Left hindlimb (tissue), 1 donor: Measurements from ENCODE around the gene R3HDML.
"Not testable (repeated sequence)": the region's sequence is repeated elsewhere in the genome, so short reads cannot be mapped to it uniquely, and the experiment has no call there.

Experiments used
- DNase-seq: peaks from one replicate; pipeline ENCODE4 v3.0.0-alpha.2; 2018

R3HDML gene

DNA sequence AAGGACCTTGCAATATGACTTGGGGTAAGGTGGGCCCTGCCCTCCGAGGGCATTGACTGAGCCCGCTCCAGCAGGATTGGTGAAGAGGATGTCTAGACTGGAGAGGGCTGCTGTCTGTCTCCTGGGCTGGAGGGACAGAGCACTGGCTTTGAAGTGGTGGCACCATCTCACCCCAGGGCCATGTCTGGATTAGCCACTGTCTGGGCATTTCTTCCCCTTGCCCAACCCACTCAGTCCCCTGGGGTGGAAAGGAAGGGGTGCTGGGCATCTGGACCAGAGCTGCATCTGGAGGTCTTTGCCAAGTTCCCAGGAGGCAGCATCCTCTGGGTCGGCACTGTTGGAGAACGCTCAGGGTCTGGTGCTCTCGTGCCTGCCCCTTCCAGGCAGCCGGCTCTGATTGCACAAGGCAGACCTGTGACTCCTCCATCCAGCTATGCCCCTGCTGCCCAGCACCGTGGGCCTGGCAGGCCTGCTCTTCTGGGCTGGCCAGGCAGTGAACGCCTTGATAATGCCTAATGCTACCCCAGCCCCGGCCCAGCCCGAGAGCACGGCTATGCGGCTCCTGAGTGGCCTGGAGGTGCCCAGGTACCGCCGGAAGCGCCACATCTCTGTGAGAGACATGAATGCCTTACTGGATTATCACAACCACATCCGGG is at the start of gene R3HDML:
TSS of gene R3HDML (plus strand) at position 319 of the 656 bp plus-strand sequence. CDS start at position 434, 115 bp downstream.
- no peak for DNase-seq

DNA sequence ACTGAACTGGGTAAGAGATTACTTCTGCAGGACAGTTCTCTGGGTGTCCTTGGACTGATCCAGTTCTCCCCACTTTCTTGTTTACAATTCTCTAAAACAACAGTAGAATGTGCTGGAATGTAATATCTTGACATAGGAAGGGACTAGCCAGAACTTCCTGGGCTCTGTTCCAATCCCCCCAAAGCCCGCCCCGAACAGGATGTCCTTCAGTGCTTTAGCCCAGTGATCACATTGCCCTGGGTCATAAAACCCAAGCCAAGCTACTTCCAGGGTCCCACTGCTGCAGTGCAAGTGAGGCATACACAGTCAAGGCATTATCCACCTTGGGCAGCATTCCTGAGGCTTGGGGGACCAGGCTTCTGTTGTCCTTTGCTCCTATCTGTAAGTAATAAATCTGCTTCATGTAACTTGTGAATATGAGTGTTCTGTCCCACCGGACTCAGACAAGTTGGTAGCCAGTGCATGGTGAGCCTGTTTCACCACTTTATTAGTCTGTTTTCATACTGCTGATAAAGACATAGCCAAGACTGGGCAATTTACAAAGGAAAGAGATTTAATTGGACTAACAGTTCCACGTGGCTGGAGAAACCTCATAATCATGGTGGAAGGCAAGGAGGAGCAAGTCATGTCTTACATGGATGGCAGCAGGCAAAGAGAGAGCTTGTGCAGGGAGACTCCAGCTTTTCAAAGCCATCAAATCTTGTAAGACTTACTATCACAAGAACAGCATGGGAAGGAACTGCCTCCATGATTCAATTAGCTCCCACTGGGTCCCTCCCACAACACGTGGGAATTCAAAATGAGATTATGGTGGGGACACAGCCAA is 49.4 kb upstream of the R3HDML start:
- no peak for DNase-seq

- DNase-seq, result no peak
These were observed 48.6 kb upstream of the R3HDML start for GRCh38 chr20:44288252-44288651.

DNA sequence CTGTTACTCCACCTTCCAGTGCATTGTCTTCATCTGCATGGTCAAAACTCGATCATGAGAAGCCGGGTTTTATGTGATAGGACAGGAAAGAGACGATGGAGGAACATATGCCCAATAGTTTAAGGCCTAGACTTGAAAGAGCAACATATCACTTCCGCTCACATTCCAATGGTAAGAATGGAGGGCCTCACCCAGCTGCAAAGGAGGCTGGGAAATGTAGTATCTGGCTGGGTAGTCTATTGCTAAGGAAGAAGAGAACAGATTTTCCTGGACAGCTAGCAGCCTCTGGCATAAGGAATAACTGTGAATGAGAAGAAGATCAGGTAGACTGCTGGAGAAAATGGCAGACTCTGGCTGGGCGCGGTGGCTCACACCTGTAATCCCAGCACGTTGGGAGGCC is 45.1 kb upstream of the R3HDML start:
- no peak for DNase-seq

DNA sequence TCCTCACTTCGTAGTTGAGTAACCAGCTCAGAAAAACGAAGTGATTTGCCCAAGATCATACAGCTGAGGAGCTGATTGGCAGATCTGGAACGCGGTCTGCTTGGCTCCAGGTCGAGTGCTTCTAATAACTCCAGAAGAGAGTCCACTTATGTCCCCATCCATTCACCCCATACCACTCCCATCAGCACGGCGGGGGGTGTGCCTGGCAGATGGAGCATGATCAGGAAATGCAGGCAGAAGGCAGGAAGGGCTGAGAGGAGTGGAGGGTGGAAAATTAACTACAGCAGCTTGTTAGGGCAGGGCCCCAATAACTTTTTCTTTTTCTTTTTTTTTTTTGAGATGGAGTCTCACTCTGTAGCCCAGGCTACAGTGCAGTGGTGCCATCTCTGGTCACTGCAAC is 40.8 kb upstream of the R3HDML start:
- no peak for DNase-seq

GRCh38 chr20:44297721-44298120 is 39.1 kb upstream of the R3HDML start:
- no peak for DNase-seq

GRCh38 chr20:44299011-44299535 is 37.8 kb upstream of the R3HDML start:
- not testable (repeated sequence) for DNase-seq

- DNase-seq, result no peak
These were observed 35.6 kb upstream of the R3HDML start for GRCh38 chr20:44301285-44301684.

DNA sequence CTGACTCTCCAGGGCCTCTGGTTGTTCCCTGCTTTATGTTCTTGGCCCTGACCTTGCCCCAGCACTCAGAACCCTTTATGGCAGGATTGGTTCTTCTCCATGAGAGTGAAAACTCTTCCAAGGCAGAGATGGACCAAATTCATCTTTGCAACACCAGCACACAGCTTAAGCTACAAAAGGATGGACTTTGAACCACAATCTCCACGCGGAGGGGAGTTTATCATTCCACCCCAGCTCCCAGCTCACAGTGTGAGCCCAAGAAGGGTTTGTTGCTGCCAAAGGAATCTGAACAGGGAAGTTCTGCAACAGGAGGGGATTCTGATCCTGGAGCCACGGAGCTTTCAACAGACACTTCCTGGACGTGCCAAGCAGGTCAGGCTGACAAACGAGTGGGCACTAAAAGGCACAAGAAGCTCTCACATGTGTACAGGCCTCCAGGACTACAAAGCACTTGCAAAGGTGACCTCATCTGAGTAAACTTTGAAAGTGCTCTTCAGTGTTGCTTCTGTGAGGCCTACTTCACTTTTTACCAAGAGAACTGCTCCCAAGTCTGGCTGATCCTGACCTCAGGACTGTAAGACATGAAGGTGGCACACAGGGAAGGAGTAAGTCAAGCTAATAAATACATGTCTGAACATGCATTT is 34.7 kb upstream of the R3HDML start:
- no peak for DNase-seq

GRCh38 chr20:44302736-44303135 is 34.1 kb upstream of the R3HDML start:
- DNase-seq, result no peak

DNA sequence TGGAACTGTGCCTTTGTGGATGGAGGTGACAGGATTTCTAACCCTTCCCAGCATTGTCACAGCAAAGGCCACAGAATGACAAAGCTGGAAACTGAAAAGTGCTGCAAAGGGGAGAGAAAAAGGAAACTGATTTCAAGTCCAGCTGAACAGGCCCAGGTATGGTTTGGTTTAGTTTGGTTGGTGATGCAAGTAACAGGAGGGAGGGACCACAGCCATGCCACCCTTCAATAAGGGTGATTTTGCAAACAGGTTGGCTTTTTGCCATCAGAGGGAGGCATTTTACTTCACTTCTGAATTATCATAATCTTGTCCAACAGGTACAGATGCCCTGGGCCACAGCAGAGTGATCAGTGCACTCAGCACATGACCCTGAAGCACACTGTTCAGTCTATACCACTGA is 32.5 kb upstream of the R3HDML start:
- no peak for DNase-seq

GRCh38 chr20:44306927-44307326 is 29.9 kb upstream of the R3HDML start:
- no peak for DNase-seq

GRCh38 chr20:44309763-44310663 is 26.8 kb upstream of the R3HDML start:
- no peak for DNase-seq

DNA sequence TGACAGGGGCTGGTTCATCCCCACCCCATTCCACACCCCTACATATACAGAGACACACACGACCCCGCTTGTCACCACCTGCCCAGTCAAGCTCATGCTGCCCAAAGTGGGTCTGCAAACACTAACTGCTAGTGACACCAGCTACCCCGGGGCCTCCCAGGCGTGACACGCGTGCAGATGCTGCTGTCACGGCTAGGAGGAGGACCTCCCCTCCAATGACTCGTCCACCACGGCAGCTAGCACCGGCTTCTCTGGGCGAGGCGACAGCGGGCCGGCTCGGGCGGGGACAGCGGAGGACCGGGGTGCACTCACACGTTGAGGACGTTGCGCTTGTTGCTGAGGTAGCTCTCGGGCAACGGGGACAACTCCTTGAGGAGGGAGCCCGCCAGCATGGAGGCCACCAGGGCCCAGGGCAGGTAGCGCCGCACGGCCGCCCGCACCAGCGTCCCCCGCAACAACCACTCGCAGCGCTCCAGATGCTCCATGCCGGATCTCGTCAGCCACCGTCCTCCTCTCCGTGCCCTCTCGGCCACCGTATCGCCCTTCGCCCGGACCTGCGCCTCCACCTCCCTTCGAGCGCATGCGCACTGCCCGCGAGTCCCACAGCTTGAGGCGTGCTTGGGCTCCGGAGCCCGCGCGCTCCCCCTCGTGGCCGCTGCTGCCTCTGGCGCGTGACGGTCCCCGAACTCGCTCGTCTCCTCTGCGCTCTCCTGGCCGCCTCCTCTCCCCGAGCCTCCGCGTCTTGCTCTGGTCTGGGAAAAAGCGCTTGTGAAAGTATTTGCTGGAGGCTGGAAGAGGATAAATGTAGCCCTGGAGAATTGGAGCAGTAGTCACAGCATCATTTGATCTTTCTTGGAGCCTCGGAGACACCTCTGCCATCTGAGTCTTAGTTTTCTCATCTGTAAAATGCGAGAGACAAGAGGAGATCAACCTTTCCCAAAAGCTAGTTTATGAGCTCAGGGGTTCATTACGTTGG is 25.9 kb upstream of the R3HDML start, which contains the start of gene FITM2:
TSS of gene FITM2 (minus strand) at position 539 of the 976 bp plus-strand sequence. CDS start at position 485, 54 bp downstream.
- peak; percentile 97 for DNase-seq

GRCh38 chr20:44314870-44315269 is 22.0 kb upstream of the R3HDML start:
- no peak for DNase-seq

- no peak for DNase-seq
These were observed 16.9 kb upstream of the R3HDML start for GRCh38 chr20:44319839-44320422.

GRCh38 chr20:44324343-44324742 is 12.5 kb upstream of the R3HDML start:
- no peak for DNase-seq

DNA sequence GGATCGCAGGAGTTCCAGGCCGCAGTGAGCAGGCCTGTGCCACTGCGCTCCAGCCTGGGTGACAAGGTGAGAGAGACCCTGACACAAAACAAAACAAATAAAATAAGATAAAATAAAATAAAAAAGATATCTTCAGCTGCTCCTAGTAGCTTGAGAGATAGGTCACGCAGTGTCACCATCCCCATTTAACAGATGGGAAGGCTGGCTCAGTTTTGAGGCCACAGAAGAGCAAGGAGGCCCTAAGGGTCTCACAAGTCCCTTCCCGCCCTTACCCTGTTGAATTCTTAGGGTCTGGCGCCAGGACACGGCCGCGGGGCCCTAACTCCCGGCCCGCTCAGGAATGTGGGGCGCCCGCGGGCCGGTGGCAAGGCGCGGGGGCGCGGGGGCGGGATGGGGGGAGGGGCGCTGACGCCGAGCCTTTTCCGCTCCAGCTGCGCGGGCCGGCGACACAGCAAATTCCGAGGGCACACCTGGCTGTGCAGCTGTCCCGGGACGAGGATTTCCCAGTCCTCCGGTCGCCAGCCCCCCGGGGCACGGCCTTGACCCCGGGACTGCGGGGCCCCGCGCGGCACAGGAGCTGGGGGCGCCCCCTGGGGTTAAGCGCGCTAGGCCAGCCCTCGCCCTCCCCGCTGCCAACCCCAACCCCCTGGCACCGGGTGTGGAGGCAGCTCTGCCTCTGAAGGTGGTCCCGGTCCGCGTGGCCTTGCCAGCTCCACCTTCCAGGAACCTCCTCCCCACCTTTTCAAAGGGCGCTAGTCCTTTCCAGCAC is 10.3 kb upstream of the R3HDML start:
- DNase-seq, result no peak

DNA sequence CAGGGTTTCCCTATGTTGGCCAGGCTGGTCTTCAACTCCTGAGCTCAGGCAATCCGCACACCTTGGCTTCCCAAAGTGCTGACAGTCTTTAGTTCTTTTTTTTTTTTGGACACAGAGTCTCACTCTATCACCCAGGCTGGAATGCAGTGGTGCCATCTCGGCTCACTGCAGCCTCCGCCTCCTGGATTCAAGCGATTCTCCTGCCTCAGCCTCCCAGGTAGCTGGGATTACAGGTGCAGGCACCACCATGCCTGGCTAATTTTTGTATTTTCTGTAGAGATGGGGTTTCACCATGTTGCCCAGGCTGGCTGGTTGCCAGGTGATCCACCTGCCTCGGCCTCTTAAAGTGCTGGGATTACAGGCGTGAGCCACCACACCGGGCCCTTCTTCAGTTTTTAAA is 9.1 kb upstream of the R3HDML start:
- DNase-seq, result not testable (repeated sequence)

DNA sequence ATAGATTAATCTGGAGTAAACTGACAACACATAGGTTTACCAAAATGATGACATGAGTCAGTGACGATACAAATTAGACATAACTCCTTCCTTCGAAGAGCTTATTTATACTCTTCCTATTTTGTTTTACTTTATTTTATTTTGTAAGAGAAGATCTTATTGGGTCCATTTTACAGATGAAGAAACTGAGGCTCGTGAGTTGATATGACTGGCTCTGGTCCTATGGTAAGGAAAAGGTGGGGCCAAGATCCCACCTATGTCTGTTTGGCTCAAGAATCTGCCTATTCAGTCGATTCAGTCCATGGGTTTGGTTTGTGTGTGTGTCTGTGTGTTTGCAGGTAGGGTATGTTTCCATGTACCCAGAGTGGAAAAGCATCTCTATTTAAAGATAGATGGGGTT is 8.4 kb upstream of the R3HDML start:
- no peak for DNase-seq
